ENCODE measurements around the gene C6orf89. TPM values are rescaled to one million over a fixed set of nuclear protein-coding genes. Genes with fewer than 3 reads are reported as not detected.

Gene C6orf89
- total RNA-seq, 4 donors from 2014 or later = 58.2 to 89.6 (median 68.9) TPM

DNA sequence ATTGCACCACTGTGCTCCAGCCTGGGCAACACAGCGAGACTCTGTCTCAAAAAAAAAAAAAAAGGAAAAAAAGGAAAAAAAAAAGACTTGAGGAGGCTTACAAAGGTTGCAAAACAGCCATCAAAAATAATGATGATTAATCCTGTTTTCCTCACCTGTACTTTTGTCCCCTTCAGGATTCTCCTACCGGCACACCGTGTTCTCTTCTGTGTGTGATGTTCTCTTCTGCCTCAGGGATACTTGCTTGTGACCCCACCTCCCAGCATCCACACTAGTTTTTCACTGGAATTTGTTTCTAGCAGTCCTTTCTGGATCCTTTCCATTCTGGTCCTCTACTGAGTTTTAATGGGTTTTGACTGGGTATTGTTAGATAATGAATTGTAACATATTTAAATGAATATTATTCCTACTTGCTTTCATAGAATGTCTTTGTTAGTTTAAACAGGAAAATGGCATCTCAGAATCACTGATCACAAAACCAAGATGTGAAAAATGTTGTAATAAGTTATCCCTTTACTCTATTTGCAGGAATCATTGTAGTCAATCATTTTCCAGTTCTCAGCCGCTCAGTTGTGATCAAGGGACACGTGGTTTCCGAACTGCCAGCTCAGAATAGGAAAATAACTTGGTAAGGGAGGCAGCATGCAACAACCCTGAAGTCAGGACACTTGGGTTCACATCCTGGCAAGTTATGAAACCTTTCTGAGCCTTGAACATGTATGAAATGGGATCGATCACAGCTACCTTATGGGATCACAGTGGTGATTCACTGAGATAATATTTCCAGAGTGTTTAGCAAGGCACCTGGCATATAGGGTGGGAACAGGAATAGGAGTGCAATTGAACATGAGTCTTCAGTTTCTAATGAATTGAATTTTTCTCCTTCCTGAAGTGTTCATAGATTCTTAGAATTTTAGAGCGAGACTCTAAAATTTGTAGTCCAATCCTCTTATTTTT lies 8.5 kb downstream of the C6orf89 start:
- no peaks in the 10 kb centered on the region for H3K27me3 ChIP-seq
- H3K4me1 ChIP-seq = peaks cover 0 to 5% of the 10 kb centered on the region in 2 donors
- 94% methylated on average over 8 of the region's 8 CpGs for WGBS, 2 donors
- no peak overlapping the region for H3K27ac ChIP-seq
- DNase-seq = no peak
- H3K9me3 ChIP-seq = no peaks in the 10 kb centered on the region
- no peak for TF ChIP-seq POLR2A (IDR thresholded peaks at IDR 0.05)
- TF ChIP-seq, protein P1, sequence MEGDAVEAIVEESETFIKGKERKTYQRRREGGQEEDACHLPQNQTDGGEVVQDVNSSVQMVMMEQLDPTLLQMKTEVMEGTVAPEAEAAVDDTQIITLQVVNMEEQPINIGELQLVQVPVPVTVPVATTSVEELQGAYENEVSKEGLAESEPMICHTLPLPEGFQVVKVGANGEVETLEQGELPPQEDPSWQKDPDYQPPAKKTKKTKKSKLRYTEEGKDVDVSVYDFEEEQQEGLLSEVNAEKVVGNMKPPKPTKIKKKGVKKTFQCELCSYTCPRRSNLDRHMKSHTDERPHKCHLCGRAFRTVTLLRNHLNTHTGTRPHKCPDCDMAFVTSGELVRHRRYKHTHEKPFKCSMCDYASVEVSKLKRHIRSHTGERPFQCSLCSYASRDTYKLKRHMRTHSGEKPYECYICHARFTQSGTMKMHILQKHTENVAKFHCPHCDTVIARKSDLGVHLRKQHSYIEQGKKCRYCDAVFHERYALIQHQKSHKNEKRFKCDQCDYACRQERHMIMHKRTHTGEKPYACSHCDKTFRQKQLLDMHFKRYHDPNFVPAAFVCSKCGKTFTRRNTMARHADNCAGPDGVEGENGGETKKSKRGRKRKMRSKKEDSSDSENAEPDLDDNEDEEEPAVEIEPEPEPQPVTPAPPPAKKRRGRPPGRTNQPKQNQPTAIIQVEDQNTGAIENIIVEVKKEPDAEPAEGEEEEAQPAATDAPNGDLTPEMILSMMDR (IDR thresholded peaks at IDR 0.05) = no peak
- intact Hi-C loops (cut with DNase I) = no loop called here
- peaks cover 0 to 2% of the 10 kb centered on the region in 2 donors for H3K36me3 ChIP-seq
- H3K4me3 ChIP-seq (replicated peaks in 1 of 3) = no peak overlapping the region

DNA sequence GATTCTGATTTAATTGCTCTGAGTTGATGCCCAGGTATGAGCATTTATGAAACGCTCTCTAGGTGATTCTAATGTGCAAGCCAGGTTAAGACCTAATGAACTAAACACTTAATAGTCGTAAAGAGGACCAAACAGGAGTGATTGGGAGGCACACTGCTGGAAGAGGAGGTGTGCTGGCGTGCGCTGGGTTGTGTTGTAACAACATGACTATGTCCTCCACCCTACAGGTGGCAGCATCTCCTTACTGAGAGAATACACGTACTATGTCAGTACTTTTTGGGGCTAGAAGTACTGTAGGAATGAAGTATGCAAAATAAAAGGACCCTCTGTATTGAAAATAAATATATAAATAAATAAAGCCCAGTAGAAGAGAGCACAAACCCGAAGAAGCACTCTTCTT lies 11.9 kb downstream of the C6orf89 start:
- no peak overlapping the region for H3K27ac ChIP-seq
- no peaks in the 10 kb centered on the region for H3K9me3 ChIP-seq
- 80 to 81% methylated on average over 6 of the region's 6 CpGs for WGBS, 2 donors
- intact Hi-C loops (cut with DNase I) = no loop called here
- H3K27me3 ChIP-seq = no peaks in the 10 kb centered on the region
- TF ChIP-seq, protein P1 (IDR thresholded peaks at IDR 0.05) = peak in 3 of 6 experiments; percentile 26 to 41 (median 27)
- TF ChIP-seq POLR2A (IDR thresholded peaks at IDR 0.05) = no peak
- no peak overlapping the region for H3K4me3 ChIP-seq (replicated peaks in 1 of 3)
- peak; percentile 32 to 46 for DNase-seq
- H3K4me1 ChIP-seq = peaks cover 0 to 3% of the 10 kb centered on the region in 2 donors
- peaks cover 22 to 26% of the 10 kb centered on the region in 2 donors for H3K36me3 ChIP-seq

DNA sequence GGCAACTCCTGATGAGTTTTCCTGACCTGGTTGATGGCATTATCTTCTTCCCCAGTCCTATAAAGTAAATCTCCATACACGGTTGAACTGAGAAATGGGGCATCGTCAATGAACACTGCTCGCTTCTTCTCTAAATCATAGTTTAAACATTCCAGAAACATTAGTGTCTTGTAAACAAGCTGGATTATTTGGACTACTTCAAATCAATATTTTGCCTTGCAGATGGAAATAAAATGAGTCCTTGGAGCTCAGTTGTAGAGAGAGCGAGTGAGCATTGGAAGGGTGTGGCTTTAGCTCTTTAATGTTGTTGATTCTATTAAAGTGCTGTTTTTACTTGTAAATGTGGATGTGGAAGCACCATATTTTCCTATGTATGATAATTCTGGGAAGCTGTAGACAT lies 18.4 kb downstream of the C6orf89 start:
- Histone ChIP-seq H3K27me3 (no peaks in the 10 kb centered on the region), H3K36me3 (peaks cover 23 to 29% of the 10 kb centered on the region in 2 donors), H3K9me3 (no peaks in the 10 kb centered on the region), H3K4me3 (replicated peaks in 1 of 3) (no peak overlapping the region), H3K27ac (no peak overlapping the region), H3K4me1 (peaks cover 39 to 42% of the 10 kb centered on the region in 2 donors)
- 90 to 92% methylated on average over 4 of the region's 4 CpGs for WGBS, 2 donors
- no peak for DNase-seq
- intact Hi-C loops (cut with DNase I) = no loop called here
- TF ChIP-seq POLR2A (IDR thresholded peaks at IDR 0.05) = no peak

DNA sequence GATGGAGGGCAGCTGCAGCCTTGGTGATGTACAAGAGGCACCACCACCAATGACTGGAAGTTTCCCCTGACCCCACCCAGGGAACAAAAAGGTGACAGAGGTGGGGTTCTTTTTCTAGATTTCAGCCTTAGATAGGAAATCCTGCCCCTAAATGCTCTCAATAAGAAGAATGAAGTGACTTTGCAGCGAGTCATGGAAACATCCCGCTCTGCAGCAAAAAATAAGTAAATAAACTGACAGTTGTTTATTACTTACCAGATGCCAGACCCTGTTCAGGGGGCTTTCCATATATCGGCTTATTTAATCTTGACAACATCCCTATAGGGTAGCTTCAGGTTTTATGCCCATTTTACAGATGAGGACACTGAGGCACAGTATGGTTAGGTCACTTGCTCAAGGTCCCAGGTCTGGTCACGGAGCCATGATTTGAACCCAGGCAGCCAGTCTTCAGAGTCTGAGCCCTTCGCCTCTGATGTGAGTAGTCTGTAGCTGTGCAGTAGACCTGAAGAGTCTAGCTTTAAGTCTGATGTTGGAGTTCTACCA lies 19.2 kb downstream of the C6orf89 start:
- no peak overlapping the region for H3K4me3 ChIP-seq (replicated peaks in 1 of 3)
- H3K9me3 ChIP-seq = no peaks in the 10 kb centered on the region
- 94 to 97% methylated on average over 5 of the region's 5 CpGs for WGBS, 2 donors
- no peaks in the 10 kb centered on the region for H3K27me3 ChIP-seq
- peak overlapping the region in 2 of 3 donors; percentile 85 to 91 for H3K27ac ChIP-seq
- TF ChIP-seq POLR2A (IDR thresholded peaks at IDR 0.05) = no peak
- TF ChIP-seq, protein P1 (IDR thresholded peaks at IDR 0.05) = no peak
- intact Hi-C loops (cut with DNase I) = no loop called here
- peaks cover 39 to 42% of the 10 kb centered on the region in 2 donors for H3K4me1 ChIP-seq
- H3K36me3 ChIP-seq = peaks cover 18 to 23% of the 10 kb centered on the region in 2 donors
- no peak for DNase-seq

DNA sequence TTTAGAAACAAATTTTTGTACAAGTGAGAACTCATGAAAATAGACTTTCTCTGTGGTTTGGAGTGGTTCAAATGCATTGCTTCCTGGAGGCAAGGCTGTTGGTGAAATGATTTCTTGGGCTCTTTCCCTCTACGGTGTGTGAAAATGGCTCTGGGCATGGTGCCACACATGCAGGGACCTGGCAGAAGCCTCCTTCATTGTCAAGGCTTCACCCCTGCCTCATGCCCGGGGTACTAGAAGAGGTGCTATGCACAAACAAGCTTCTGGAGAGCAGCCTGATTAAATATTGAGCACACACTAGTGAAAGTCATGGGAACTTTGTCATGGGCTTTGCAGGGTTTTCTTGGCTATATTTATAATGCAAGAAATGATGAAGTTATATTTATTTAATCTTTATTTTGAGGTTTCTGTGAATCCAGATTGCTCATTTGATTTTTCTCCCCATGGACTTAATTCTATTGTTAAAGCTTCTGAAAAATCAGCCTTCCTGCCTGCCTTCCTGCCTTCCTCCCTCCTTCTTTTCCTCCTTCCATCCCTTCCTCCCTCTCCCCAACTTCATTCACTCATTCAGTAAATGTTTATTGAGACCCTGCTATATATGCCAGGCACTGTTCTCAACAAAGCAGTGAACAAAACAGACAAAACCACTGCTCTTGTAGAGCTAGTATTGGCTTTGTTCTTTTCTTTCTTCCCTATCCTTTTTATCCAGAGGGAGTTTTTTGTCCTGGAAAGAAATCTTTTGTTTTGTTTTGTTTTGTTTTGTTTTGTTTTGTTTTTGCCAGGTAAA lies 21.0 kb downstream of the C6orf89 start:
- no peak overlapping the region for H3K4me3 ChIP-seq (replicated peaks in 1 of 3)
- H3K27me3 ChIP-seq = no peaks in the 10 kb centered on the region
- WGBS, 2 donors = 3 to 11% methylated on average over 2 of the region's 2 CpGs
- DNase-seq = peak; percentile 93 to 95
- peaks cover 39 to 42% of the 10 kb centered on the region in 2 donors for H3K4me1 ChIP-seq
- intact Hi-C loops (cut with DNase I) = no loop called here
- no peaks in the 10 kb centered on the region for H3K9me3 ChIP-seq
- no peak for TF ChIP-seq POLR2A (IDR thresholded peaks at IDR 0.05)
- TF ChIP-seq, protein P1 (IDR thresholded peaks at IDR 0.05) = no peak
- peak overlapping the region; percentile 85 to 91 (median 87) for H3K27ac ChIP-seq
- H3K36me3 ChIP-seq = peaks cover 9 to 15% of the 10 kb centered on the region in 2 donors

All from thyroid gland (tissue), 4 donors.